SU-DHL-6 (cell line): ENCODE measurements around the gene PRKCD.

Experiments used
- EZH2phosphoT487 ChIP-seq: fragments of 200-600 bp; sonication (generic), shearing (Covaris generic); conservative IDR thresholded peaks from 2 replicates; pipeline ENCODE4 v1.6.1; 2018; ENCODE audit warnings: mild to moderate bottlenecking, antibody characterized with exemption, low read length, moderate library complexity, mixed read lengths
- TF ChIP-seq, protein P1 (sequence below): fragments of 200-600 bp; sonication (generic); IDR thresholded peaks from one replicate; pipeline ENCODE4 v1.5.1; 2017; ENCODE audit warnings: antibody characterized with exemption, mild to moderate bottlenecking, low read length, moderate library complexity; ENCODE audit not compliant: insufficient read depth, poor library complexity, severe bottlenecking

DNA sequence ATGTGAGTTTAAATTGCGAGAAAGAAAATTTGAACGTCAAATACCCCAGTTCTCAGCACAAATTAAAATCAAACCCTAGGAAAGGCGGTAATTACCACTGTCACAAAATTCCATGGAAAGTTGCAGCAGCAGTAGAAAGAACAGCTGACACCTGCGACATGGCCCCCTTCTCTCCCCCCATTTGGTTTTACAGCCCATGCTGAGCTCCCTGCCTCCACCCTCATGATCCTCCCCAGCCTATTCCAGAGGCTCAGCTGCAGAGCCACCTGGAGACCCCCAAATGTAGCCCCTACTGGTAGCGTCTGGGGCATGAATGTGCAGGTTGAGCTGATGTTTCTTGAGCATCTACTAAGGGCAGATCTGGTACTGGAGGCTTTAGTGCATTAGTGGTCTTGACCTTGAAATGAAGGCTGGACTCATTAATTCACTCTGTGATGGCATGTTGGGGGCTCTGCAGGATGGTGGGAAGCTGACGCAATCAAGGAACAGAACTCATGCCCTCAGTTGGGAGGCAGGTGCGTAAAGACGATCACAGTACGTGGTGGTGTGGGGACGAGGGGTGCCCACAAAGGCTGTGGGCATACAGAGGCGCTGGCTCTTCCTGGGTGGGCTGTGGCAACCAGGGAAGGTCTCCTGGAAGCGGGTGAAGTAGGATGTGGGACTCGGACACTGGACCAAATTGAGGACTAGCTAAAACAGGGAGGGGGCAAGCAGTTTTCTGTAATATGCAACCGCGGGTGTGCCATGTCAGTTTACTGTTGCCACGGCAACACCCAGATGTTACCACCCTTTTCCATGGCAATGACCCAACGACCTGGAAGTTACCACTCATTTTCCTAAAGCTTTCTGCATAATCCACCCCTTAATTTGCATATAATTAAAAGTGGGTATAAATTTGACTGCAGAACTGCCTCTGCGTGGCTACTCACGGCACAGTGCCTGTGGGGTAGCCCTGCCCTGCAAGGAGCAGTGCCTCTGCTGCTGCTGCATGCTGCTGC lies 39.8 kb downstream of the PRKCD start:
- TF ChIP-seq, protein P1, sequence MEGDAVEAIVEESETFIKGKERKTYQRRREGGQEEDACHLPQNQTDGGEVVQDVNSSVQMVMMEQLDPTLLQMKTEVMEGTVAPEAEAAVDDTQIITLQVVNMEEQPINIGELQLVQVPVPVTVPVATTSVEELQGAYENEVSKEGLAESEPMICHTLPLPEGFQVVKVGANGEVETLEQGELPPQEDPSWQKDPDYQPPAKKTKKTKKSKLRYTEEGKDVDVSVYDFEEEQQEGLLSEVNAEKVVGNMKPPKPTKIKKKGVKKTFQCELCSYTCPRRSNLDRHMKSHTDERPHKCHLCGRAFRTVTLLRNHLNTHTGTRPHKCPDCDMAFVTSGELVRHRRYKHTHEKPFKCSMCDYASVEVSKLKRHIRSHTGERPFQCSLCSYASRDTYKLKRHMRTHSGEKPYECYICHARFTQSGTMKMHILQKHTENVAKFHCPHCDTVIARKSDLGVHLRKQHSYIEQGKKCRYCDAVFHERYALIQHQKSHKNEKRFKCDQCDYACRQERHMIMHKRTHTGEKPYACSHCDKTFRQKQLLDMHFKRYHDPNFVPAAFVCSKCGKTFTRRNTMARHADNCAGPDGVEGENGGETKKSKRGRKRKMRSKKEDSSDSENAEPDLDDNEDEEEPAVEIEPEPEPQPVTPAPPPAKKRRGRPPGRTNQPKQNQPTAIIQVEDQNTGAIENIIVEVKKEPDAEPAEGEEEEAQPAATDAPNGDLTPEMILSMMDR = no peak
- no peak for TF ChIP-seq EZH2phosphoT487
